HG03108 (cell line): ENCODE data around the gene GPC5.
"Not testable (repeated sequence)": the region's sequence is repeated elsewhere in the genome, so short reads cannot be mapped to it uniquely, and the experiment has no call there.

Experiments used
- ATAC-seq: cut with Tn5 transposase; IDR thresholded peaks from one replicate; pipeline ENCODE4 v1.9.1; 2021; ENCODE audit warnings: moderate library complexity; ENCODE audit not compliant: unreplicated experiment

Gene GPC5

DNA sequence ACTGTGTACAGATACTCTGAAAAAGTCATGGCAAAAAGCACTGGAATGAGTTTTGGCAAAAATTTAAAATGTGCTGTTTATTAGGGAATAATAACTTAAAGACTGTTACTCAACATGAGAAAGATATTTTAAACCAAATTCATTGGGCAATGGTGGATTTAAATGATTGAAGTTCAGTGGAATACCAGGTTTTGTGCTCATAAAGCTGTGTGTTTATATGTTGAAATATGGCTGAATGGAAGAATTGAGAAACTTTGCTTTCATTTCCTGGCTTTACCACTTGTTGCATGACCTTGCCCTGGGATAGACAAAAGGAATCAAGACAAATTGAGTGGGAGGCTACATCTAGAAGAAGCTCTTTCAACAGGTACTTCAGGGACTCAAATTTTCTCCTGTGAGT lies 246.4 kb downstream of the GPC5 start:
- no peak for ATAC-seq

DNA sequence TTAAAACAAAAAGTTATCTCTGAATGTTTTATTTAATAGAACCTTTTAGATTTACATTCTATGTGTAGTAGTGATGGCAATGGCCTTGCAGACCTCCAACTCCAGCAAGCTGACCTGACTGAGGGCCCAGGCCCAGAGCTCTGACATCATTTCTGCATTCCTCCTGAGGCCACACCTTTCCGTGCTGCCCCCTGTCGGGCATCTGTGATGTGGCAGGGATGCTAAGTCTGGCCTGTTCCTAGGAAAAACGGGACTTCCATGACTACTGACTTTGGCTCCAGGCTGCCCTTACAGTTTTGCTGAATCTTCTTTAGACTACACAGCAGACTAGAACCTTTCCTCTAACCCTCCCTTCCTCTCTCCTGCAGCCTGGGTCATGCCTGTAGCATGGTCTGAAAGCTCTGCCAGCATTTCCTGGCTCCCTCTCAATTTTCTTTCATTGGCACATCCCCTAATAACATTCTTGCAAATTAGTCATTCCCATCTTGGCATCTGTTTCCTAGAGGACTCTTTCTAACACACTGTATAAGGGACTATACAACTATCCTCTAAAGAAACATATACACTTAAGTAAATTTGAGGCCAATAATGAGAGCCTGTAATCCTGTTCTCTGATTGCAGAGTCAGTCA lies 249.1 kb downstream of the GPC5 start:
- no peak for ATAC-seq

DNA sequence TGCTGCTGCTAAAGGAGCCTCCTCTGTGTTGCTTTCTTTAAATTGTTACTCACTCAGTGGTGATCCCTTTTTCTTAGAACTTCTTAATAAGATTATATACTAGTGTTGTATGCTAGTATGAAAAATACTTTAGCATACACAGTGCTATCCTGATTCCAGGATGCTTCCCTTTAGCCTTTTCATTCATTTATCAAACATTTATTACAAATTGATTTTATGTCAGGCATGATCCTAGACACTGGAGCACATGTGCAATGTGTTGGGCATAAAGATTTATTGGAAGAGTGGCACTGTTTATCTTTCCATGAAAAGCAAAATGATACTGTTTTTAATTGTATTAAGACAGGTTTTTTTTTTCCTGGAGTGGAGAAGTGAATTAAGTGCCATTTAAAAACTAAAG lies 249.6 kb downstream of the GPC5 start:
- ATAC-seq = no peak

DNA sequence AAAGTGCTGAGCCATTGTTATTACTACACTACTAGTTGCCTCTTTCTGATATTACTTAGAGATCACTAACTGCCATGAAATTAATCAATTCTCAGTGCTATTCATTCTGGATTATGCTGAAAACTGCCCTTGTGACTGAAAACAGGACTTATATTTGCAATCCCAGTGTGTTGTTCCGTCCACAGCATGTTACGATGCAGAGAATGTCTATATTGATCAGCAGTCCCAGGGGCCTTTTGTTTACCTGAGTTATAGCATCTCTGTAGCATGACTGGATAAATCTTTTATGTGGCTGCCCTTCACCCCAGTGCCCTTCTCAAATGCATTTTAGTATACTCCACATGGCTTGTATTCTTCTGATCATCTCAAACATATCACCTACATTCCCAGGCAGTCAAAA lies 251.0 kb downstream of the GPC5 start:
- no peak for ATAC-seq

DNA sequence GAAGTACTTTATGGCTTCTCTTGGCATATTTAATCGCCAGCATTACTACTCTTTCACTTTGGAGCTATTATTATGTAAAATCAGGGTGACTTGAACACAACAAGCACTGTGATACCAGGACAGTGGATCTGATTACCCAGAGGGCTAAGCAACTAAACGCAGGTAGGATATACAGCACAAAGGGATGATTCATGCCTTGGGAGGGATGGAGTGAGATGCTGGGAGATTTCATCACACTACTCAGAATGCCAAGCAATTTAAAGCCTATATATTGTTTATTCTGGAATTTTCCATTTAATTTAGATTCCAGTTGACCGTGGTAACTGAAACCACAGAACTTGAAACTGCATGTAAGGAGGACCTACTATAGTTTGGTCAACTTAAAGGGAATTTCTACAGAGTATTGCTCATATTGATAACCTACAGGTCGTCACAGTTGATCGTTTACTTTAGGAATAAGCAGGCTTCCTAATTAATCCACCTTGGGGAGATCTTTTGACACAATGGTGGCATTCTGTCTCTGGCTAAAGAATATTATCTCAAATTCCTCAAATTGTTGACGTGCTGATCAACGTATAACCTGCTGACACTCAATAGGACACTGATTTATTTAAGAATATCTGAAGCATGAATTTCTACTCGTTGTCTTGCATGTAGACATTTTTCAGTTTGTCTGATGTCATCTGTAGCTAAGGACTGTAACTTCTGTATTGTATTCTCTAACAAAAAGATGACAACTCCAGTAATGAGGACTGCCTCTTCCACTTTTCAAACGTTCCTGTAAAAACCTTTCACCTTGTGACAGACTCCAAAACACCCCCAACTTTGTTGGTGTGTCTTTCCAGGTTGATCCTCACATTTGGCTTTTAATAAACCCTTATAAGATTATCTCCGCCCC lies 254.2 kb downstream of the GPC5 start:
- no peak for ATAC-seq

DNA sequence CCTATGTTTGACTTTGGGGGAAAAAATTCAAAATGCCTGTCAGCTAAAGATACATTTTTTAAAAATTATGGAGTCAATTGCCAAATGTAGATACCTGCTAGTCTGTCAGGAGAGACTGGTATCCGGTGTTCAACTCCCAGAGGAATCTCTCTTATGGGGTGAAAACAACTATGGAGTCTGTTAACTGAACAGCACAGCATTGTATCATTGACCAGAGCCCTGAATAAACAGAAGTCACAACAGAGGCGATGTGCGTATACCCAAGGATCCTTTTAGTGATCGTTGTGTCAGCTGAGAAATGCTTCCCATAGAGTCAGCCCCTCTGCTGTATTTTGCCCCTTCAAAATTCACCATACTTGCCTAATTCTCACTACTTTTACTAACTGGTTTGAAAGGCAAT lies 257.3 kb downstream of the GPC5 start:
- ATAC-seq = no peak

DNA sequence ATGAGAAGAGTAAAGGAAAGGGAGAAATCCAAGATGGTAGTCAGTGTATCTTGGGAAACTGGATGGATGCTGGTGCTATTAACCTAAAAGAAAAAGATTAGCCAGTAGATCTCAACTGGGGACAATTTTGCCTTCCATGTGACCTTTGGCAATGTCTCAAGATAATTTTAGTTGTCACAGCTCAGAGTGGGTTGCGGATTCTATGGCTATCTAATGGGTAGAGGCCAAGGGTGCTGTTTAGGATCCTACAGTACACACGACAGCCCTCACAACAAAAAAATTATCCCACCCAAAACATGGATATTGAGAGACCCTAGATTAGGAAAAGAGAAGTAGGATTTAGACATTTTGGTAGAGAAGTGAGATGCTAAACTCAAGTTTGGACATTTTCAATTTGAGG lies 258.9 kb downstream of the GPC5 start:
- ATAC-seq = no peak

DNA sequence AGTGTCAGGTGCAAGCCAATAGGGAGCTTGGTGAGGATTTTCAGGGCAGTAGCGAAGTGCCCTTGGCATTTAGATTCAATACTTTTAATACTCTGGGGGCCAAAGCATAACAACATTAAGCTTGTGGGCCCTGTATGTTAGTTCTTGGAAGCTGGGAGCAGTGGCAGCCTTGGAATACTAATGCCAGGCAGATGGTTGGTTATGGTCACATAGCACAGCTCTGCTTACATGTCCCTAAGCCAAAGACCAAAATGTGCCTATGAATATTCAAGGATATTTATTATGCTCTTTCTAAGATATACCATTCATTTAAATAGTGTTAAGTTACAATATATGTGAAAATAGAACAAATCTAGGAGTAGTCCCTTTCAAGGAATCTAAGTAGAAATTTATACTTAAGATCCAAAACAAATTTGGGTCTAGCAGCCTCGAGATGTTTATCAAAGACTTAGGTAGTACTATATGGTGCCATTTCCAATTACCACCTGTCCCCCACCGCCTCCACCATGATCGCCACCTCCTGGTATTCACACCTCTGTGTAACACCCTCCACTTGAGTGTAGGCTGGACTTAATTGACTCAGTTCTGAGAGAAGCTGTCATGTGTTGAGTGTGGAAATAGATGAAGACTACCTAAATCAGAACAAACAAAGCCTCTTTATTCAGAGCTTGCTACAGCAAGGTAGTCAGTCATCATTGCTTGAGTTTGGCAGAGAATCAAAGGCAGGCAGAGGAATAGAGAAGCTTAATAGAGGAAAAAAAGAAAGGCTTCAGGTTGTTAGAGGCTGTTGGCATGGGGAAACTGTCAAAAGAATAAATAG lies 261.0 kb downstream of the GPC5 start:
- no peak for ATAC-seq

DNA sequence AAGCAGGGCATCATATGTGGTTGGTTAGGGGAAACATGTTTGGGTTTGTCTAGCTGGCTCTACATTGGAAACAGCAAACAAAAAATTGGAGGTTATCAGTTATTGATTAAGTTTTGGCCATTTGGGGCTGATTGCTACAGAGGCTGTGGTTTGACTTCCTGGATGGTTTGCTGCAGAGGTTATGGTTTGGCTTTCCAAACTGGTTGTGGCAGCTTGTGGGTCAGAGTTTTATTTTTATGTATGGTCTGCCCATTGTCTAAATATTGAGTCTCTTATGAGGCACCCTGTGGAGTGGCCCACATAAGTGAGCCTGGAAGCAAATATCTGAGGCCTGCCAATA lies 261.6 kb downstream of the GPC5 start:
- ATAC-seq = no peak

DNA sequence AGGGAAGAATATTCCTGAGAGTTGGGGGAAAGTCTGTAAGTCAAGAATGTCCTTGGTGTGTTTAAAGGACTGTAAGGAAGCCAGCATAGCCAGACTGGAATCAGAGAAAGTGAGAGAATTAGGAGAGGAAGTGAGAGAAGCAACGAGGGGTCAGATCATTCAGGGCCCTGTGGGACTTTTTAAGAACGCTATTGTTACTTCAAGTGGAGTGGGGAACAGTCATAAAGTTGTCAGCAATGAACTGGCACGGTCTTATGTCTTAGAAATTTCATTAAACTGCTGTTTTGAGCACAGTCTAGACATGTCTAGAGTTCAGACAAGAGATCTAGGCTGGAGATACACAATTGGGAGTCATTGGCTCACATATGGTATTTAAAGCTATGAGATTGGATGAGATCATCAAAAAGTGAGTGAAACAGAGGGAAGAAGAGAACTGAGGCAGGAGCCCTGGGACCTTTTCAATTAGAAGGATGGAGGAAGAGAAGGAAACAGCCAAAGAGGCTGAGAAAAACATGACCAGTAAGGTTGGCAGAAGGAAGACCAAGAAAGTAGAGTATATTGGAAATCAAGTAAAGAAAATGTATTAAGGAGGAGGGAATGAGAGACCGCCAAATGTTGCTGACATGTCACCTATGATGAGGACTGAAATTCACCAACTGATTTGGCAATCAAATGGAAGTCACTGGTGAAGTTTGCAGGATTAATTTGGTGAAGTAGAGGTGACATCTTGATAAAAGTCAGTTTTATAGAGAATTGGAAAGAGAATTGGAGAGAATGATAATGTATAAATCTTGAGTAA lies 263.5 kb downstream of the GPC5 start:
- no peak for ATAC-seq

DNA sequence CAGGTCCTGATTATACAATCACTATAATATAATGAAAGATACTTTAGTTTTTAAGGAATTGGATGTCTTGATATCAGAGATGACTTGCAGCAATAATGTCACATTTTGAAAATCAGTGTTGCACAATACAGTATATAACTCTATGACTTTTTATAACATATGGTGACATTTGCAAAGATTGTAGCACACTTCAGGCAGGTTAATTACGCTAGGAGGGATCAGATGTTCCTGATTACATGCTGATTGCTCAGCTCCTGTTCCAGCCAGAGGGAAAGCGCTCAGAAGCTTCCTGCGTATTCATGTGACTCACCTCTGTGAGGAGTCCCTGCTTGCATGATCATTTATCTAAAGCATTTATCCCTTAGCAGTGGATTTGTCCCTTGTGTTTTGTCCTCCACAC lies 265.6 kb downstream of the GPC5 start:
- ATAC-seq = no peak

DNA sequence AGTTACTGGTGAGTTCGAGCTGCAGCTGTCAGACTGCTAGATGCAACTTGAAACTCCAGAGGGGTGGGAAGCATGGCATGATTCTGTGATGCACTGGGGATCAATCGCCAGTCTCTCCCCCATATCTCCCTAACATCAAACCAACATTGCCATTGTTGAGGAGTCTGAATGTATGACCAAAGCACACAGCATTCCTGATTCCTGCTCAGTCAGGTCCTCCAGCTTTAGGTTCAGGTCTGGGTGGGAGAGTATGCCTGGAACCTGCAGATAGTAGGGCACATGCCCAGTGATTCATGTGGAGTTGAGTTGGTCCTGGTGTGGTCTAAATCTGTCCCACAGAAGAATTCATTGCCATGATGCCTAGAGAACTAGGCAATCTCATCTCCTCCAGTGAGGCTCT lies 269.1 kb downstream of the GPC5 start:
- no peak for ATAC-seq

DNA sequence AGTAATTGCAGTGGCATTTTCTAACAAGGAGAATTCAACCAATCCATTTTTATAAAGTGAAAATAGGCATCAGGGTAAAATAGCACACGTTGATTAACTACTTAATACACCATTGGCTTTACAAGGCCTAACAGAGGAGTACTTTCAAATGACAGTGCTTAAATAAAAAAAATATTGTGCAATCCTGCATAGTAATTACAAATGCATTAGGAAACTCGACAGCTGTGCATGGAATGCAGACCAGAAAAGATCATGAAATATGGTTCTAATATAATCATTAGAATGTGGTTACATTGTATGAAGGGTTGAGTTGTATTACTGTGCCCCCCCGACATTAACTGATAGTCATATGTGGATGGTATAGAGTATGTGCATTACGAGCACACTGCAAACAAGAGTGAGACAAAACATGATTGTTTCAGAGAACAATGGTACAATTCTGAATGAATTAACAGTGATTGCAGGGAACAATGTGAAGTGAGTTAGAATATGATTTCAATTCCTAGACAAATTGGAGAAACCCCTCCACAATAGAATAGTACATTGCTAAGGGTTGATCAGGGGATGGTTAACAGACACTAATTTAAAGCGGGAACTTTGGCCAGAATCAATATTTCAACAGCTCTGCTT lies 270.6 kb downstream of the GPC5 start:
- ATAC-seq = no peak

DNA sequence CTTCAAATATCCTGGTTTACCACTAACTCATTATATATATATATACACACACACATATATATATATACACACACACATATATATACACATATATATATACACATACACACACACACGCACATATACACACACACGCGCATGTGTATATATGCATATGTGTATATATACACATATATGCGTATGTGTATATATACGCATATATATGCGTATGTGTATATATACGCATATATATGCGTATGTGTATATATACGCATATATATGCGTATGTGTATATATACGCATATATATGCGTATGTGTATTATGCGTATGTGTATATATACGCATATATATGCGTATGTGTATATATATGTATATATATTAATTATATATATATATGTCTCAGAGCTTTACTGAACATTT lies 275.9 kb downstream of the GPC5 start:
- ATAC-seq = not testable (repeated sequence)

DNA sequence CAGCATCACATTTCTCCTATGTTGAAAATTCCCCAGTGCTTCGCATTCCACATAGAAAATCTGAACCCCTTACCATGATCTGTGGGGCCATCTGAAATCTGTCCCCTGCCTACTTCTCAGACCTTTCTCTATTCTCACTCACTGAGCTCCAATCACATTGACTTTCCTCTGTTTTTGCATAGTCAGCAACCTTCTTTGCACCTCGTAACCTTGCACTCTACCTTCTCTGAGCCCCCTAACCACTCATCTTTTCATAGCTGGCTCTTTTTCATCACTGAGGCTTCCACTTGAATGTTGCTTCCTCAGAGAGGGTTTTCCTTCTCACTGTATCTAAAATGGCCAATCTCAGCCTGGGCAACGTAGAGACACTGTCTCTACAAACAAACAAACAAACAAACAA lies 286.3 kb downstream of the GPC5 start:
- ATAC-seq = no peak

DNA sequence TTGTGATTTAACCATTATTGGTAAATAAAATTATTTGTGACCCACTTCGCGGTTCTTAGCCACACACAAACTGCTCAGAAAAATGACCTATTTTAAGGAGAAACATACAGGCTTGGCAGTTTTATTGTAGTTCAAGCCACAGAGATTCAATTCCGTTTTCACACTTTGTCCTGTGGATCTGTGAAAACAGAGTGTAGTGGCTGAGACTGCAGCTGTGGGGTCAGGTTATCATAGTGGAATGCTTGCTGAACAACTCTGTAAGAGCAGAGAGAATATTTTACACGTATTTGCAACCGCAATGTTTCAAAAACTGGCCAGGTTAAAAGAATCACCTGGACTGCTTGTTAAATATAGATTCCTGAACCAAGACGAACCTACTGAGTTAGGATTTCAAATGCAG lies 292.5 kb downstream of the GPC5 start:
- no peak for ATAC-seq

DNA sequence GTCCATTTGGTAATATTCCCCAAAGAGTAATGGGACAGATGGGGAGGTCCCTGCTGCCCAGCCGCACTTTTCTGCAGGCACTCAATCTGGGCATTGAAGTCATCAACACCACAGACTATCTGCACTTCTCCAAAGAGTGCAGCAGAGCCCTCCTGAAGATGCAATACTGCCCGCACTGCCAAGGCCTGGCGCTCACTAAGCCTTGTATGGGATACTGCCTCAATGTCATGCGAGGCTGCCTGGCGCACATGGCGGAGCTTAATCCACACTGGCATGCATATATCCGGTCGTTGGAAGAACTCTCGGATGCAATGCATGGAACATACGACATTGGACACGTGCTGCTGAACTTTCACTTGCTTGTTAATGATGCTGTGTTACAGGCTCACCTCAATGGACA lies 295.0 kb downstream of the GPC5 start:
- no peak for ATAC-seq

DNA sequence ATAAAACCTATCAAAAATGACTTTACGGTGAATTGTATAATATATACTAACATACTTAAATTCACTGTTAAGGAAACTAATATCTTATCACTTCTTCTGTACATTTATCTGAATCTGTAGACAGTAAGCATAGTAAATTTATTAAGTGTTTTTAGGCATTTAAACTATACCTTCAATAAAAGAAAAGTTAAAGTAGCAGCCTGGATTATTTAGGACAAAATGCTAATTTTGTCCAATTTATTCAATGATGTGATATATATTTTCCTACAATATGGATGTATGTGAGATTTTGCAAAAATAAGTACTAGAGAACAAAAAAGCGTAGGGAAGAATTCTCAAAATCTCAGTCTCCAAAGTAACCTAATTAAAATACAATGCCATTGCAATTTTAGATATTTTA lies 299.9 kb downstream of the GPC5 start:
- no peak for ATAC-seq

DNA sequence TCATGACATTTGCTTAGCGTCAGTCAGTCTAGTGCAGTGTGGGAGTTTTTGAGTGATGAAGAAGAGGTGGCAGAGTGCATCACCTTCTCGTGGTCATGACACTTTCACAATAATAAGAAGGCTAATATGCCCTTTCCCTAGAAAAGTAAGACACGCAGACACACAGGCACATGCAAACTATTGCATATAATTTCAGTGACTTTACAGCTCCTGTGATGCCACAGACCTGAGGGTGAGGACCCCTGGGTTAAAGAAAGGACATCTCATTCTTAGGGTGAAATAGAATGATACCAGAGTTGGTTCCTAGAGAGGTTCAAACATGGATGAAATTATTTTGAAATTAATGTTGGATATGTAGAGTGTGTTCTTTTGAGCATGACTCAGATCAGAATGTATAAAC lies 300.3 kb downstream of the GPC5 start:
- ATAC-seq = no peak

DNA sequence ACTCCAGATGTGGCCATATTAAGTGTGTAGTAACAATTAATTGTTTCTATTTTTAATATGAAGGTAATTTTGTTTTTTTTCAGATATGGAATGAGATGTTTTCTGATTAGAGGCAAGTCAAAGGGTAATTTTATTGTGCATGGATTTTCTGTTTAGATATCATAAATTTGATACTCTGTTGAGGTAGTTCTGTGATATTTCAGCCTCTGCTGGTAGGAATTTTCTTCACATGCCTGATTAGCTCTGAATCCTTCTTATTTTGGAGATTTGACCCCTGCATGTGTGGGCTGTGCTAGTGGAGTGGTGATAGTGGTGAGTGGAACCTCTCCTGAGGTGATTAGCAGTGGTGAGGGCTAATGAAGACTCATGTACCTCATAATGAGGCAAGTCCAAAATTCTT lies 301.4 kb downstream of the GPC5 start:
- no peak for ATAC-seq

DNA sequence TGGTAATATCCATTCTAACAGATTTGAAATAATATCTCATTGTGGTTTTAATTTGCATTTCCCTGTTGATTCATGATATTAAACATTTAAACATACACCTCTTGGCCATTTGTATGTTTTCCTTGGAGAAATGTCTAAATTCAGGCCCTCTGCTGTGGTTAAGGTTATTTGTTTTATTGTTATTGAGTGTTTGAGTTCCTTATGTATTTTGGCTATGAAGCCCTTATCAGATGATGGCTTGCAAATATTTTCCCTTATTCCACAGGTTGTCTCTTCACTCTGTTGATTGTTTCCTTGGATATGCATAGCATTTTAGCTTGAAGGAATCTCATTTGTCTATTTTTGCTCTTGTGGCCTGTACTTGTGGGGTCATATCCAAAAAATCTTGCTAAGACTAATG lies 303.6 kb downstream of the GPC5 start:
- no peak for ATAC-seq
